Colon (tissue), 2 donors: ENCODE data around the gene AMPD1.

Source experiments
- FAIRE-seq: peaks from 2 replicates; lab custom pipeline; 2012; peaks lifted over from hg19 to GRCh38; lab: Jason Lieb, UNC
- donor health status: control.
- donor health status: control.

Gene AMPD1

DNA sequence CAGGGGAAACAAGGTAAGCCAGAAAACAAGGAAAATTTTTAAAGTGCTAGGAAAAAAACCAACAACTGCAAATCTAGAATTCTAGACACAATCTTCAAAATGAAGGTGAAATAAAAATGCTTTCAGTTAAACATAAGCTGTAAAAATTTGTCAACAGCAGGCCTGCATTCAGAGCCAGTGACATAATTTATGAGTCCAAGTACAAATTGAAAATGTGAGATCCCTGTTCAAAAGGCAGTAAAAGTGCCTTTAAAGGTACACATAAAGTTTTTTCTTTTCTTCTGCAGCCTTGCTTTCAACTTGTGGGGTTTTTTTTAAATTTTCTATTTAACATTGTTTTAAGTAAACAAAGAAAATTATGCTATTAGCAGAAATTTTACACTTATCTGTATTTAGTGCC, 62.9 kb downstream of the AMPD1 start:
- no peak for FAIRE-seq

DNA sequence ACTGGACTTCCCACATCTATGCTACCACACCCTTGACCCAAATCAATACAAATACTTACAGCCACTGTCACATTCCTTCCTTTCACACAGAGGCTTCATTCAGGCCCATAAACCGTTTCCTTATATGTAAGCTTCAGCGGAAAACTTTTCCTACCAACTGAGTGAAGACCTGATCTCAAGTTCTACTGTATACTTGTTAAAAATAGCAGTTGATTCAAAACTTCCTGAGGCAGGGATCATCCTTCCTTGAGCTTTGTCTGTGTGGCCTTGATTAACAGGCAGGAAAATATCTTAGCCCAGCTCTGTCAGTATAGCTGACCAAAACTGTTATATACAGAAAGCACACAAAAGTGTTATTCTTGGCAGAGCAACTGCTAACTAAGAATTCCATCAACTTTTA, 68.2 kb downstream of the AMPD1 start:
- FAIRE-seq, result no peak

DNA sequence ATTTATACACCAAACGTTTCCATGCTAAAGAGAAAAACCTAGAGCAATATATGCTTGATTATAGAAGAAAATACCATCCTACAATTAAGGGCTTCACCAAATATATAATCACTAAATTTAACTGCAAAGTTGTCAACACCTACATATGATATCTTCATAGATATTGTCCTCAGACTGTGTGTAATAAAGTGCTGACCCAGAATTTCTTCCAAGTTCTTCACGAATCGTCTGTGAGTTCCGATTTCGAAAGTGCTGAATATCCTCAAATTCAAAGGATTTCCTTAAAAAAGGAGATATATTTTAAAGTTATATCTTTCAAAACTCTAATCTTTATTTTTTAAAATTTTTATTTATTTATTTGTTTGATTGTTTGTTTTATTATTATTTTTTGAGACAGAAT, 72.0 kb downstream of the AMPD1 start:
- FAIRE-seq, result no peak
